Tibial nerve (tissue), 4 donors: Measurements from ENCODE around the gene DGKD.

Experiments used
- CTCF ChIP-seq, 5 experiments: fragments of 200-600 bp in 3 of 5; fragments of 450-650 bp in 2 of 5; sonication (generic) in 3 of 5; IDR thresholded peaks; one replicate each; pipeline ENCODE4 v1.5.1; 2016 to 2019; ENCODE audit warnings: antibody characterized with exemption in 5 of 5, mild to moderate bottlenecking in 3 of 5, moderate library complexity in 2 of 5
- EP300 ChIP-seq, 2 donors: sonication (generic); formaldehyde crosslinking; IDR thresholded peaks; one replicate each; pipeline ENCODE4 v1.6.1; 2017; ENCODE audit warnings: antibody characterized with exemption in 2 of 2, mild to moderate bottlenecking in 1 of 2

- TF ChIP-seq EP300 (IDR thresholded peaks at IDR 0.05) (no peak), CTCF (IDR thresholded peaks at IDR 0.05) (no peak)
Measured at GRCh38 chr2:233365861-233366520, 11.7 kb downstream of the DGKD start.
